GM19468 (cell line): ENCODE results near the gene ATP13A3.

Experiments
- ATAC-seq: cut with Tn5 transposase; IDR thresholded peaks from one replicate; pipeline ENCODE4 v1.9.1; 2021; ENCODE audit warnings: mild to moderate bottlenecking, moderate library complexity, moderate number of reproducible peaks; ENCODE audit not compliant: unreplicated experiment; ENCODE audit errors: extremely low read depth

ATP13A3 gene

DNA sequence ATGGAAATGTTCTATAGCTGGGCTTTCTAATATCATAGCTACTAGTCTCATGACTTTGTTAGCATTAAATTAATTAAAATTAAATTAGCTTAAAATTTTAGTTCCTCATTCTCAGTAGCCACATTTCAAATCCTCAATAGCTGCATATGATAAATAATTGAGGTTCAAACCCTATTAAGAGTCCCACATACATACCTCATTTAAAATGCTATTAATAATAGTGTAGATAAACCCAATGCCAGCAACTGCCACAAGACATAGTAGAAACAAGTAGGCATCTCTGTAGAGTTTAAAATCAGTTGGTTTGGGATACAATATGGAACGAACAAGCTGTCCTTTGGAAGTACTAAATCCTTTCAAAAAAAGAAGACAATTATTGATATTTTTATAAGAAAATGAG is 39.1 kb downstream of the ATP13A3 start:
- no peak for ATAC-seq

- ATAC-seq = no peak
Observed at GRCh38 chr3:194447161-194447560, 39.6 kb downstream of the ATP13A3 start.

GRCh38 chr3:194446754-194447153 is 40.0 kb downstream of the ATP13A3 start:
- no peak for ATAC-seq

DNA sequence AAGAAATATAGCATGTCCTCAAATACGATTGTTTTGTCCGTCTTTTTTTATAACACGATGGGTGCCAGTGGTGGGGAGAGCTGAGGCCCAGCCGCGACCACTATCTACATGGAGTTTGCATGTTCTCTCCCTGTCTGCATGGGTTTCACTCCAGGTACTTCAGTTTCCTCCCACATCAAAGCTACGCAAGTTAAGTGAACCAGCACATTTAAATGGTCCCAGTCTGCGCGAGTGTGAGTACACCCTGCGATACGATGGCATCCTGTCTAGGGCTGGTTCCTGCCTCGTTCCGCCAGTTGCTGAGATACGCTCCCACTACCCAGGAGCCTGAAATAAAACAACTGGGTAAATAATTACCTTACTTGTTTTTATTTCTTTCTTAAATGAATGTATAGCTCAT is 40.6 kb downstream of the ATP13A3 start:
- ATAC-seq = no peak

DNA sequence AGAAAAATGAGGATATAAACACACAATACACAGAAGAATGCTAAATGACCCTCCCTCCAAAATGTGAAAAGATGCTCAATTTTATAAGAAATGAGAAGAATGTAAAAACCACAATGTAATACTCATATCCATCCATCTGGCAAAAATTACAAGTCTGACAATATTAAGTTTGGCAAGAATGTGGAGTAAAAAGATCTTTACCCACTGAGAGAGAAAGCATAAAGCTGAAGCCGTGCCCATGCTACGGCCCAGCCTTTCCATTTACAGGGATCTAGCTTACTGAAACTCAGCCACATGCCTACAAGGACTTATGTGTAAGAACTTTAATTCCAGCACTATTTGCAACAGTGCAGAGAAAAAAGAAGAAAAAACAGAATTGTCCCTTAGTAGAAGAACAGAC is 42.9 kb downstream of the ATP13A3 start:
- ATAC-seq = no peak

DNA sequence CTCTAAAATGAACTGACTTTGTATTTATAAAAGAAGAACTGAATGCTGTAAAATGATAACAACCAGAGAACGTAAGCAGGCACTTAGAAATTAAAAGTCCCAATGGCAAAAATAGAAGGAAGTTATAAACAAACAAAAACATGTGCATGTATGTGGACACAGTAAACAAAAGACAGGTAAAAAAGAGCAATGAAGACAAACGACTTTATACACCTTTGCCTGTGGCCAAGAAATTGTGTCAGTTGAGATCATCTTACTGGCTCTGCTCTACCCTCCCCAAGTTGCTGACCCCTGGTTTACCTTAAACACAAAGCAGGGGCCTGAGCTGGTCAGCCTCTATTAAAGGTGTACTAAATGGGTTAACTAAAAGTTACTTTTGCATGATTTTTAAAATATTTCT is 46.0 kb downstream of the ATP13A3 start:
- ATAC-seq = no peak

GRCh38 chr3:194439881-194440550 is 46.8 kb downstream of the ATP13A3 start:
- no peak for ATAC-seq

DNA sequence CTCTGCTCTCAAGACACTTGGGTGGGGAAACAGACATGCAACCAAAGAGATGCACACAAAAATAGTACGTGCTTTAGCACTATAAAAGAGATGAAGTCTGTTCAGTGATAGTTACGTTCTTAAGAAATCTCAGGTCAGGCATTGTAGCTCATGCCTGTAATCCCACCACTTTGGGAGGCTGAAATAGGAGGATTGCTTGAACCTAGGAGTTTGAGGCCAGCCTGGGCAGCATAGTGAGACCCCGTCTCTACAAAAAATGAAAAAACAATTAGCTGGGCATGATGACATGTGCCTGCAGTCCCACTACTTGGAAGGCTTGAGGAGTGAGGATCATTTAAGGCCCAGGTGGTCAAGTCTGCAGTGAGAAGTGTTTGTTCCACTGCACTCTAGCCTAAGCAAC is 52.3 kb downstream of the ATP13A3 start:
- ATAC-seq = no peak

DNA sequence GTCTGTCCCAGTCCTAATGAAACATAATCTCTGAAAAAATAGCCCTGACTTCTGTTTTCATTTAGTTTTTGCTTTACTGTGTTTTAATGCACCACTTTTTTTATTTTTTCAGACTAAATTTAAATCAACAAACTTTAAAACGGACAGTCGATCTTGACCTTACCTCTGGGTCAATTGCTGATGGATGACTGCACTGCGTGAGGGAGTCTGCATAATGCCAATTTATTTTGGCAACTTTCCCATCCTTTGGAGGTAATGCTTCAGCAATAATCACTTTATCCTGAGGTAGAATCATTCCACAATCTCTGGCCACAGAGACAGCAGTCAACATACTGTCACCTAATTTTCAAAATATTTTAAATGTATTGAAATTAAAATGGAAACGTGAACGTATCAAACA is 55.2 kb downstream of the ATP13A3 start:
- ATAC-seq = no peak

- no peak for ATAC-seq
Observed at GRCh38 chr3:194425399-194425798, 61.4 kb downstream of the ATP13A3 start.

DNA sequence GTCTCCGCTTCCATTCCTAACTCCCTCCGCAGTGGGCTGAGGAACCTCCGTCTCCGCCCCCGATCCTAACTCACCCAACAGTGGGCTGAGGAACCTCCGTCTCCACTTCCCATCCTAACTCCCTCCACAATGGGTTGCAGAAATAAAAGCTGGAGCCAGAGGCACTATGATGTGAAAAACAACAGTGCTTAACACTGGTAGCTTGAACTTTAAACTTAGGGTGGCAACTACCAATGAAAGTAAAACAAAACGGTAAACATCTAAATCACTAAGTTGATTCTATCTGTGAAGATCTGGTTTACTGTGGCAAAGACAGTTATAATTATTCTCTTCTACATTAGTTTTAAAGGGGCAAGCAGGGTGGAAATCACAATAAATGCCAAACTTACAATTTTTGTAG is 61.8 kb downstream of the ATP13A3 start:
- ATAC-seq = no peak

DNA sequence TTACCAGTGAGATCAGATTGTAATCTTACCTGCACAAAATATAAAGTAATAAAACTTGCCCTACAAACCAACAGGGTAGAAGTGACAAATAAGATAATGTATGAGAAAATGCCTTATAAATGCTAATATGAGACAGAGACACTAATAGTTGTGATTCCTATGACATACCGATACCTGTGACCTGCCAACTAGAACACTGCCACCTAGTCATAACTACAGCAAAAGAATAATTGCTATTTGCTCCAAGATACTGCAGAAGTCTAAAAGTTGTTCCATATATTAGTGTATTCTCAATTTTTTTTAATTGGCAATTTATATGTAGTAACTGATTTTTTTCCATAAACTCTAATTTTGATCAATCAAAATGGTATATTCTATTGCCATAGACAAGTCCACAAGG is 62.4 kb downstream of the ATP13A3 start:
- no peak for ATAC-seq

DNA sequence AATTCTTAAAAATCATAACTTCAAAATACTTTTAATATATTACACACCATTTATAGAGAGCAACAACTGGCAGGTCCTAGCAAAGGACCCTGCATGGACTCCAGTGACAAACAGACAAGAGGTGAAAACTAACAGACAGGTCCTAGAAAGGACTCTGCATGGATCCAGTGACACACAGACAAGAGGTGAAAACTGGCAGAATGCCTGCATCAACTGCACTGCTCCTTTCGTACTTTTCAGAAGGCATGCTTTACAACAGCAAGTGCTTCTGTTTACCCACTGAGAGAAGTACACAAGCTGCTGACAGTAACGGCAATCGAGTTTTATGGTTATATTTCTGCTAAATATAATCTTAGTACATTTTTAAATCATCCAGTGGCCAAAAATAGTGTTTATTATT is 63.5 kb downstream of the ATP13A3 start:
- ATAC-seq = no peak

DNA sequence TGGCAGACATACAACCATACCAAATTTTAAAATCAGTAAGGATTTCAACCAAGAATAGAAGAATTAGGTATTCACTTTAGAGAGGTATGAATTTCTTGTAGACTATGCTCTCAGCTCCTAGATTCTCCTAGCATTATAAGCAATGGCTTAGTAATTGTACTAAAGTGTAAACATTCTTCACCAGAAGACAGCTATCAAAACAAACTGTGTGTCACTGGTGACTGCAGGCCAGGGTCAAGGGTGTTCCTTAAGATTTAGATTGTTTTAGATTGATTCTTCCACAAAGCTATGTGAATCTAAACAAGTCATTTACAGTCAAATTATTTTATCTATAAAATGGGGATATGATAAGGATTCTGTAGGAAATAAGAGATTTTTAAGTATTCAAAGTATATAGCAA is 64.6 kb downstream of the ATP13A3 start:
- ATAC-seq = no peak

GRCh38 chr3:194418671-194419070 is 68.1 kb downstream of the ATP13A3 start:
- ATAC-seq = no peak

DNA sequence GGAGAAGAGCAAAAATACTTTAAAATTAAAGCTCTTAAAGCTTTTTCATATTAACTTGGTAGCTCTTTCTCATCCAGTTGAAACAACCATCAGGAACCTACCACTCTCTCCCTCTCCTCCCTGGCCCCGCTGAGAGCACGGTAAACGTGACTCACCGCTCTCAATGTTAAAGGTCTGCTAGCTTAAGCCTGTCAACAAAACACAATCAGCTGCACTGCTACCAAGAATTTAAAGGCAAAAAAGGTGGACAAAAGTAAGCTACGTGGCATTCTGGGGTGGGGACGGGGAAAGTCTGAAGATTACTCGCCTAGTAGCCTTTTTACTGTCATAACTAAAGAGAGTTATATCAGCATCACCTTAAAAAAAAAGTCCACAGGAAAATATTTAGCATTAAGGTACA is 79.4 kb downstream of the ATP13A3 start:
- no peak for ATAC-seq

- no peak for ATAC-seq
Observed at GRCh38 chr3:194405766-194406165, 81.0 kb downstream of the ATP13A3 start.

DNA sequence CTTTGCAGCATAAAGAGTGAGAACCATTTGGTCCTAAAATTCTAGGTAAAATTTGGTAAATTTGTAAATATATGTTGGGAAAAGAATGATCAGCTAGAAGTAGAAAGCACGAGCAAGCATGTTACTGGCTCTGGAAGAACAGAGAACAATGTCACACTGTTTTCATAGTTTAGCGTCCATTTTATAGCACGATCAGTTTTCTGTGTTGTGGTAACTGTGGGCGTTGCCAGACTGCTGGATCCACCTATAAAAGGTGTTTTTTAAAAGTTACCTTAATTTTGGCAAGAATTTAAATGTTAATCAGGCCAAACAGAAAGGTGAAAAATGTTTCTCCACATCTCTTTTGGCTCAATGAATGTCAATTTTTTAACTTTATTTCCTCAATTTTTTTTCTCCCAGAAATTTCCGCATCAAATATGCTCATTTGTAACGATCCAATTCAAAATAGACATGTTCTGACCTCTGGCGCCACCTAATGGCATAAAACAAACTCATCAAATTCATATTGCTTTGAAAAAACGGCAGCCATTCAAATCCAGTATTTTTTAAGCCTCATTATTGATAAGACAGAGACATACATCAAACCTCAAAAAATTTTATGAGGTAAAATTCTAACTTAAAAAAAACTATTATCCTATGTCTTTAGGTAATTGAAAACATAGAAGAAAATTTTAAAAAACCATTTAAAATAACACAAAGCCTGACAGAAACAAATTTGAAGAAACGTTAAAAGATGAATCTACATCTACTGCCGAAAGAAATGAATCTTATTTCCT is 82.2 kb downstream of the ATP13A3 start:
- ATAC-seq = no peak

- ATAC-seq = no peak
Observed at GRCh38 chr3:194401868-194402329, 84.9 kb downstream of the ATP13A3 start.

- no peak for ATAC-seq
Observed at GRCh38 chr3:194401346-194401745, 85.5 kb downstream of the ATP13A3 start.

- ATAC-seq = no peak
Observed at GRCh38 chr3:194399874-194400411, 86.9 kb downstream of the ATP13A3 start.

- ATAC-seq = no peak
Observed at GRCh38 chr3:194399166-194399565, 87.6 kb downstream of the ATP13A3 start, which contains the start of gene GP5. TSS of gene GP5 (minus strand) at chr3:194399266. CDS start at chr3:194398282, 984 bp downstream.
